ENCODE data around the gene TRIM26.

The TRIM26 gene

DNA sequence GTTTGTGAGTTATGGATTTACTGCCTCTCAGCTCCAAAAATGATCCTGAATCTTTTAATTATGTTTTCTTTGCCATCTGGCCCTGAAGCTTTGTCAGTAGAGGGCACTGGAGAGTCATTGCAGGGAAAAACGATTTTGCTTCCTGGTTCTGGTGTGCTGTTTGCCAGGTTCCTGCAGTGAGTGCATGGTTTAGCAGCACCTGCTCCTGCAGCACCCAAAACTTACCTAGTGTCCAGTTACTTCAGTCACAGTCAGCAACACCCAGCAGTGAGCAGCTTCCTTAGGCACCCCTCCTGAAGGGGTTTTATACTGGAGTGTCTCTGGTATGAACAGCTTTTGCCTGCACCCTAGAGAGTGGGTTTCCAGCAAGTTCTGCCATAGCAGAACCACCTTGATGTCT, 6.0 kb upstream of the TRIM26 start:
- peak; percentile 38 for DNase-seq (ENCODE audit: insufficient read length, low spot score)
- FAIRE-seq, result peak; percentile 93
- TF ChIP-seq POLR2A (IDR thresholded peaks at IDR 0.05; ENCODE audit: low read depth, low read length), result no peak

DNA sequence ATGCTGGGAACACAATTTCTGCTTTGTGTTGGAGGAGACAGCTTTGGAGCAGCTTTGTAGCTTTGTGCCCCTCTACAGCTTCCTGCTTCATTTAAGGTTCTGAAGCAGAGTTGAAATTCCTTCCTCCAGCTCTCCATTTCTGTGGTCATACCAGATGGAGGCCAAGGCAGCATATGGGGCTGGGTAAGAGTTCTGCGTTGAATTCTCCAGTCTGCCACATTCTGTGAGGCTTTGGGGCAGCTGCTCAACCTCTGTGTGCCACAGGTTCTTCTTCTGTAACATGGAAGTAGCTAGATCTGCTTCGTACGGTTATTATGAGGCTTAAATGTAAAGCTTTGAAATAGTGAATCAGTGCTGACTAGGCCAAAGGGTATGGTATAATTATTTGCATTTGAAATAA, 2.9 kb upstream of the TRIM26 start:
- FAIRE-seq, result no peak
- no peak for TF ChIP-seq POLR2A (IDR thresholded peaks at IDR 0.05; ENCODE audit: low read depth, low read length)
- no peak for DNase-seq (ENCODE audit: insufficient read length, low spot score)

- DNase-seq (ENCODE audit: insufficient read length, low spot score), result no peak
- TF ChIP-seq POLR2A (IDR thresholded peaks at IDR 0.05; ENCODE audit: low read depth, low read length), result no peak
- no peak for FAIRE-seq
Measured at GRCh38 chr6:30214657-30214982, 1.4 kb upstream of the TRIM26 start.

DNA sequence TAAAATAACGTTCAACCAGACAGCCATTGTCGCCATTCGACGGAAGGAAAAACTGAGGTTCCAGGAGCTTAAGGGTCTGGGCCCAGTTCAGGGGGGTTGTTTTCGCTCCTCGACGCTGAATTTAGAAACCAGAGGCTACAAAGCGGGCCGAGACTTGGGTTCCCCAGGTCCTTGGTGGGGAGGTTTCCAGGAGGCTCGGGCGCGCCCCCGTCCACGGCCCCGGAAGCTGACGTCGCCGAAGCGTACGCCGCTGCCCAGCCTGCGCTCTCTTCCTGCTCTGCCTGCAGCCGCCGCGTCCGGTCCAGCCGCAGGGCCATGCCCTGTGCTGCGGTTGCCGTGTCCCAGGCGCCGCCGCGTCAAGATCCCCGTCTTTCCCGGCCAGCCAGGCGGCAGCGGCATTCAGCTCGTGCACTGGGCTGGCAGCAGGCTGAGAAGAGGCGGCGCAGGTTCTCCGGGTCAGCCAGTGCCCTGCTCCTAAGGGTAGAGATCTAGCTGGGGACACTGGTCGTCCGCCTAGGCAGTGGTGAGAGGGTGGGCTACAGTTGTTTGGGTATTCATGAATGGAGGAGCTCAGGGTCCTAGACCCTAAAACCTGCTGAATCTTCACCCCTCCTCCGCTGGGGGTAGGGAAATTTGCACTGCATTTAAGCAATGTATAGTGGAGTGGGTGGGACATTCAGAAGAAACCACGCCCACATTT, 901 bp upstream of the TRIM26 start:
- DNase-seq (ENCODE audit: insufficient read length, low spot score) (peak; percentile 85), FAIRE-seq (no peak)
- TF ChIP-seq POLR2A (IDR thresholded peaks at IDR 0.05; ENCODE audit: low read depth, low read length), result peak; percentile 84

- TF ChIP-seq POLR2A (IDR thresholded peaks at IDR 0.05; ENCODE audit: low read depth, low read length), result no peak
- FAIRE-seq (no peak), DNase-seq (ENCODE audit: insufficient read length, low spot score) (no peak)
Measured at GRCh38 chr6:30213667-30213956, 406 bp upstream of the TRIM26 start.

- no peak for TF ChIP-seq POLR2A (IDR thresholded peaks at IDR 0.05; ENCODE audit: low read depth, low read length)
- FAIRE-seq, result no peak
- DNase-seq (ENCODE audit: insufficient read length, low spot score), result no peak
Measured at GRCh38 chr6:30211899-30212298, 1.3 kb downstream of the TRIM26 start.

DNA sequence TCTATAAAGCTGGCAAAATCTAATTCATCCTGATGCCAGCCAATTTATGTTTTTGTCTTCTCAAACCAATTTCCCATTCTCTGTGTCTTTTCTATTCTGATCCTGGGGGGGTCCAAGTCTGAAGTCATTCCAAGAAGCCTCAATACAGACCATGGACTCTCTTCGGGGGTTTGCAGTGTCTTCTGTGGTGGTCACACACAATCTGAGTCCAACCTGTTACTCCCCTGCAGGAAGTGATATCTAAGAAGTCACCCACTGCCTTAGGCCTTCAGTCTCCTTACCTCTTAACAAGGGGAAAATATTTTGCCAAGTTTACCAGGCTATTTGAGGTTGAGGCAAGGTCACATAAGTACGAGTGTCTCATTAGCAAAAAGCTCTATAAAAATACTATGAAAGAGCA, 1.9 kb downstream of the TRIM26 start:
- TF ChIP-seq POLR2A (IDR thresholded peaks at IDR 0.05; ENCODE audit: low read depth, low read length), result no peak
- DNase-seq (ENCODE audit: insufficient read length, low spot score), result no peak
- no peak for FAIRE-seq

DNA sequence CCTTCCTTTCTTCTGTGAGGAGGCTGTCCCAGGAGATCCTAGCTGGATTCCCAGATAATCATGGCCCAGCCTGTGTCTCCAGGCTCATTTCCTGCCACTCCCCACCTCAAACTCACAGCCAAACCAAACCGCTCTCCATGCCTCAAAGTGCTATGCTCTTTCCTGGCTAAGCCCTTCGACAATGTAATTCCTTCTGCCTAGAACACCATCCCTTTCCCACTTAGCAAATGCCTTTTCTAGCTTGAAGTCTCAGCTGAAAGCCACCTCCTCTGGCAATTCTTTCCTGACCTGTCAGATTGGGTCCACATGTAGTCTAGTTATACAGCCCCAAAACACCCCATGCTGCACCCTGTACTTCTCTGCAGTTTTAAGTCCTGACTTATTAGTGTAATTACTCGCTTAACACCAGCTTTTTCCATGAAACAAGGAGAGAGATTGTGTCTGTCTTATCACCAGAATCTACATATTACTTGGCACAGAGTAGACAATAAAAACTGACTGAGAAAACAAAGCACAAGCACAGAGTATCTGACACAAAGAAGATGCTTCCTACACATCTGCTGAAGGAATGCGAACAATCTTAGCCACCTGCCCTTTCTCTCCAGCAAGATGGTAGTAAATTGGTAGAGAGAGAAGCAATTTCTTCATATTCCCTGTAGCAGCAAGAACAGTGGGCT, 5.4 kb downstream of the TRIM26 start:
- DNase-seq (ENCODE audit: insufficient read length, low spot score) (no peak), FAIRE-seq (no peak)
- TF ChIP-seq POLR2A (IDR thresholded peaks at IDR 0.05; ENCODE audit: low read depth, low read length), result no peak

DNA sequence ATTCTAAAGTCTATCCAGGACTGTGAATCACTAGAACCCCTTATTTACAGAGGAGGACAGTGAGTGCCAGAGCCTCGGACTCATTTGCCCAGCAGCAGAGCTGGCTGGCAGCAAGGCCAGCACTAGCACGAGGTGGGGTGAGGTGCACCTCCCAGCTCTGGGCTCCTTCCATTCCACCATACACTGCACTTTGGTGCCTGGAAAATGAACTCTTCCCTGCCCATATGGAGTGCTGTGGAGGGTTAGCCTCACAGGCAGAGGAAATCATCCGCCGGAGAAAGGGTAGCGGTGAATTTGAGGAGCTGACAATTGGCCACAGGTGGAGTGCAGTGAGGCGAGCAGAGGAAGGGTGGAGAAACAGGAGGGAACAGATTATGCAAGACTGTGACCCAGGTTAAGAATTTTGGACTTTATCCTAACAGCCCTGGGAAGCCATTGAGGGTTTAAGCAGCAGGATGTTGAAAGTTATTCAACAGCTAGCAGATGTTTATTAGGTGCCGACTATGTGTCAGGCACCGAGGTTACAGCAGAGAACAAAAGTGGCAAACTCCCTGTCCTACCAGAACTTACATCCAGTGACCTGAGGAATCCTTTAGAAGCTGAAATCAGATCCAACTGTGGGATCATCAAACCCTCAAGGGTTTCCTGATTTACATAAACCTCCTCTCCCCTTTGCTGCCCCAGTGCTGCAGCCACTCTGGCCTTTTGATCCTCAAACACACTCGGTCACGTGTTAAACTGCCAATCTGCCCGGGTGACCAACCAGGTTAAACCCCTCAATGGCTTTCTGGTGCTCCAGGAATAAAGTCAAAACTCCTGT, 6.2 kb downstream of the TRIM26 start:
- TF ChIP-seq POLR2A (IDR thresholded peaks at IDR 0.05; ENCODE audit: low read depth, low read length), result no peak
- no peak for DNase-seq (ENCODE audit: insufficient read length, low spot score)
- no peak for FAIRE-seq

DNA sequence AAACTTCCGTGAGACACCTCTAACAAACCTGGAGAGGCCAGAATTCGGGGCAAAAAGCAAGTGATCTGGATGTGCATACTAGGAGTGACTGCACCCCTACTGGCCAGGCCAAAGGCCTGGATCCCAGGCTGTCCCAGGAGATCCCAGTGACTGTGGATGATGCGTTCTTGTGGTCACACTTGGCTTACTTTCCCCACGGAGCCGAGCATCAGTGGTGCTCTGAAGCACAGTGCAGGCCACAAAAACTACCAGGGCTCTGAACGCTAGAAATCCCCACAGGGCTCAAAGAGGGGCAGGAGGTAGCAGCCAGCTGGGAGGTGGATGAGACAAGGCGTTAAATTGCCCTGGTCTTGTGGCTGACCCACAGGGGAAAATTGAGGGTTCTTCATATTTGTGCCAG, 7.1 kb downstream of the TRIM26 start:
- TF ChIP-seq POLR2A (IDR thresholded peaks at IDR 0.05; ENCODE audit: low read depth, low read length), result no peak
- FAIRE-seq, result no peak
- no peak for DNase-seq (ENCODE audit: insufficient read length, low spot score)

DNA sequence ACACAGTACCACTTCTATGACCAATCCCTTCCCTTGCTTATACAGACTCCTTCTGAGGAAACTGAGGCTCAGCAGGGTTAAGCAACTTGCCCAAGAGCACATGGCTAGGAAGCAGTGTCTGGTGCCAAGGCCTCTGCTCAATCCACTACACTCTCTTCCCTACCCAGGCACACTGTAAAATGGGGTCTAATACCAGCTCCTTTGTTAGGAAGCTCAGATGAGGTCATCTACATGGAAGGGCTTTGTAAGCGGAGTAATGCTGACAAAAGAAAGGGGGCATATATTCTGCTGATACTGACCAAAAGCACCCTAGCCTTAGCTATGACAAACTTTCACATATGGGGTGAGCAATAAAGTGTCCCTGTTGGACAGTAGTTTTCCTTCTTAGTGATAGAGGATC, 9.1 kb downstream of the TRIM26 start:
- DNase-seq (ENCODE audit: insufficient read length, low spot score), result no peak
- no peak for TF ChIP-seq POLR2A (IDR thresholded peaks at IDR 0.05; ENCODE audit: low read depth, low read length)
- no peak for FAIRE-seq

DNA sequence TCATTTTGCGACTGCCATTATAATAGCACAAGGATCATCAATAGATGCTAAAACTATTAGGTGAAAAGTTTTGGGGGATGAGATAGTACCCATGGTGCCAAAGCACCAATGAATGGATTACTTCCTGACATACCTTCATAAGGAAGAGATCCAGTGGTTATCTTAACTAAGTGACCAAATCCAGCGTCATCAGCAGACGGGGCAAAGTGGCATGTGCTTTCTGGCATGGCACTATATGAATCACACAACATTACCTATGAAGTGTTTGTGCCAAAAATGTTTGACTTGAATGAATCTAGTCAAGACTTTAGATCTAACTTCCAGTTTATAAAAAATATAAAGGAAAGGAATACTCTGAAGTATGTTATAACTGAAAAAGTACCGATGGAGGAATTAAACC, 10.8 kb downstream of the TRIM26 start:
- TF ChIP-seq POLR2A (IDR thresholded peaks at IDR 0.05; ENCODE audit: low read depth, low read length), result no peak

DNA sequence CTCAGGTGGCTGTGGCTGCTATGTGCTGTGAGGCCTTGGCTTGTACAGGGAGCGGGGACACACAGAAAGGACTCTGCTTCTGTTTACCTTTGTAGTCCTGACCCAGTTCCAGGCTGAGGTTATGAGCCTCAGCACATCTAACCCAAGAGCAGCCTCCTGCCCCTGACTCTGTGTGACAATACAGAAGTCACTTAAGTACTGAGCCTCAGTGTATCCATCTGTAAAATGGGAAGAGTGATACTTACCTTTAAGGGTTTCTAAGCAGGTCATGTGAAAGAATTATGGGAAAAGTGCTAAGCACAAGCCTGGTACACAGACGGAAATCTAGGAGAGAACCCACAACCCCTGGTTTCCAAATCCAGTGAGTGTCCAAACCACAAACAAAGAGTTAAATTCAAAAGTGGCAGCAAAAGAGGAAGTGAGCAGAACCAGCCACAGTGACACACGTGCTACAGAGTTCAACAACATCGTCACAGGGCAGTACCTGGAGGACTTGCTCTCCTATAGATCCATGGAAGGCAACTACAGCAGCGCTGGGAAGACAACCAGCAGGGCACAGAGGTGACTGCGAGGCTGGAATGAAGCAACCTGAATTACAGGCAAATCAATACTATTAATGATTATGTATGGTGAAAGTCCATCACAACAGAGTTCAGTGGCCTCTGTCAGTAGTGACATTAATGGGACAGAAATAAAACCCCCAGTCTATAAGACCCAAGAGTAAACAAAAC, 12.5 kb downstream of the TRIM26 start:
- DNase-seq (ENCODE audit: insufficient read length, low spot score) (no peak), FAIRE-seq (no peak)
- no peak for TF ChIP-seq POLR2A (IDR thresholded peaks at IDR 0.05; ENCODE audit: low read depth, low read length)

More for the DNA sequence above, 10.8 kb downstream of the TRIM26 start:
- FAIRE-seq (no peak), DNase-seq (ENCODE audit: insufficient read length, low spot score) (no peak)

Measured in H54 (cell line).